ENCODE results near the gene UNC5B. TPM values are rescaled to one million over a fixed set of nuclear protein-coding genes. Genes with fewer than 3 reads are reported as not detected.

Gene UNC5B
- total RNA-seq, 1 donor from 2014 or later: 22.2 TPM

- ATAC-seq: no peak
- DNase-seq: no peak
- H3K27ac ChIP-seq: no peak overlapping the region
- H3K9me3 ChIP-seq: no peaks in the 10 kb centered on the region
- H3K27me3 ChIP-seq (ENCODE audit: low read depth): no peaks in the 10 kb centered on the region
- intact Hi-C loops (cut with DNase I): no loop called here
- no peak overlapping the region for H3K4me3 ChIP-seq
- H3K4me1 ChIP-seq: peaks cover 16% of the 10 kb centered on the region
- TF ChIP-seq CTCF (IDR thresholded peaks at IDR 0.05): no peak
- no peaks in the 10 kb centered on the region for H3K36me3 ChIP-seq
These were observed 52.8 kb downstream of the UNC5B start for GRCh38 chr10:71265201-71265575.

GRCh38 chr10:71265618-71266146 lies 53.3 kb downstream of the UNC5B start:
- intact Hi-C loops (cut with DNase I): no loop called here

GRCh38 chr10:71266147-71266917 lies 54.0 kb downstream of the UNC5B start:
- Histone ChIP-seq H3K36me3 (no peaks in the 10 kb centered on the region), H3K4me3 (no peak overlapping the region), H3K9me3 (no peaks in the 10 kb centered on the region), H3K27me3 (ENCODE audit: low read depth) (no peaks in the 10 kb centered on the region), H3K27ac (no peak overlapping the region), H3K4me1 (peaks cover 8% of the 10 kb centered on the region)
- TF ChIP-seq CTCF (IDR thresholded peaks at IDR 0.05): no peak
- ATAC-seq (peak; percentile 20 to 29), DNase-seq (no peak)
- intact Hi-C loops (cut with DNase I): no loop called here

More at GRCh38 chr10:71265618-71266146, 53.3 kb downstream of the UNC5B start:
- DNase-seq (no peak), ATAC-seq (no peak)
- Histone ChIP-seq H3K4me1 (peaks cover 11% of the 10 kb centered on the region), H3K27me3 (ENCODE audit: low read depth) (no peaks in the 10 kb centered on the region), H3K27ac (no peak overlapping the region), H3K9me3 (no peaks in the 10 kb centered on the region), H3K36me3 (no peaks in the 10 kb centered on the region), H3K4me3 (no peak overlapping the region)
- TF ChIP-seq CTCF (IDR thresholded peaks at IDR 0.05): no peak

- no peak overlapping the region for H3K4me3 ChIP-seq
- peaks cover 12% of the 10 kb centered on the region for H3K4me1 ChIP-seq
- ATAC-seq: no peak
- H3K36me3 ChIP-seq: no peaks in the 10 kb centered on the region
- no peak for DNase-seq
- no peak overlapping the region for H3K27ac ChIP-seq
- H3K27me3 ChIP-seq (ENCODE audit: low read depth): no peaks in the 10 kb centered on the region
- no peak for TF ChIP-seq CTCF (IDR thresholded peaks at IDR 0.05)
- no peaks in the 10 kb centered on the region for H3K9me3 ChIP-seq
- intact Hi-C loops (cut with DNase I): no loop called here
These were observed 54.6 kb downstream of the UNC5B start for GRCh38 chr10:71266918-71267442.

GRCh38 chr10:71267508-71268240 lies 55.3 kb downstream of the UNC5B start:
- Histone ChIP-seq H3K36me3 (no peaks in the 10 kb centered on the region), H3K27ac (no peak overlapping the region), H3K9me3 (no peaks in the 10 kb centered on the region), H3K4me3 (no peak overlapping the region), H3K4me1 (peaks cover 12% of the 10 kb centered on the region), H3K27me3 (ENCODE audit: low read depth) (no peaks in the 10 kb centered on the region)
- ATAC-seq: no peak
- no peak for TF ChIP-seq CTCF (IDR thresholded peaks at IDR 0.05)
- intact Hi-C loops (cut with DNase I): no loop called here
- DNase-seq: no peak

Data from lower lobe of right lung (tissue), 2 donors.